HG03159 (cell line): ENCODE results near the gene RNF128.
"Not testable (repeated sequence)": the region's sequence is repeated elsewhere in the genome, so short reads cannot be mapped to it uniquely, and the experiment has no call there.

Experiments
- ATAC-seq: cut with Tn5 transposase; IDR thresholded peaks from one replicate; pipeline ENCODE4 v1.9.1; 2021; ENCODE audit warnings: mild to moderate bottlenecking, moderate library complexity; ENCODE audit not compliant: unreplicated experiment

The RNF128 gene

DNA sequence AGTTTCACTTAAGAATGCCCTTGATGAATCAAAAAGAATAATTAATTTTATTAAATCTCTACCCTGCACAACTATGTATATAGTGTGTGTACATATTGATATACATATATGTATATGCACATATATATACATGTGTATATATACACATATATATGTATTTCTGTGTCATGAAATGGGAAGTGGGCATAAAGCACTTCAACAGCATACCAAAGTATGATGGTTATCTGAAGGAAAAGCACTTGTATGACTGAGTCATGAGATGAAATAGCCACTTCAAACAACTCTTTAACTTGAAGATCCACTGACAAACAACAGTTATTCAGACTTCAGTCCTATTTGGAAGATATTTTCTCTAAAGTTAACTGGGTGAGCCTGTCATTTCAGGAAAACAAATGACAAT, 16.3 kb downstream of the RNF128 start:
- no peak for ATAC-seq

DNA sequence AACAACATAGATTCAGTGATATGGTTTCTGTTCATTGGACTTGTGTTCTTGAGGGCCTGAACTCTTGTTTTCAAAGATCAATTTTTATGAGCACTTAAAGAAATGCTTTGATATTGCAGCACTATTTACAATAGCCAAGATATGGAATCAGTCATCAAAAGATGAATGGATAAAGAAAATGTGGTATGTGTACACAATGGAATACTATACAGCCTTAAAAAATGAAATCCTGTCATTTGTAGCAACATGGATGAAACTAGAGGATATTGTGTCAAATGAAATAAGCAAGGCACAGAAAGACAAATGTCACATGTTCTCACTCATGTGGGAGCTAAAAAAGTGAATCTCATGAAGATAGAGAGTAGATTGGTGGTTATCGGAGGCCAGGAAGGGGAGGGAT, 21.9 kb downstream of the RNF128 start:
- no peak for ATAC-seq

DNA sequence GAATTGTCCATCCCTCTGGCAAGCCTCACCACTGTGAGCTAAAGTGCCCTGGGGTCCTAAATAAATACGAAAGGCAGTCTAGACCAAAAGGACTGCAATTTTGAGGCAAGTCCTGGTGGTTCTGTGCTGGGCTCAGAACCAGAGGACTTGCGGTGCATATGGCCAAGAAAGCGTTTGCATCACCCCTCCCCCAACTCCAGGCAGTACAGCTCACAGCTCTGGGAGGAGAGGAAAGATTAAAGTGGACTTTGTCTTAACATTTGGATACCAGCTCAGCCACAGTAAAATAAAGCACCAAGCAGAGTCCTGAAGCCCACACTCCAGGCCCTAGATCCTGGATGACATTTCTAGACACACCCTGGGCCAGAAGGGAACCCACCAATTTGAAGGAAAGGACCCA, 24.9 kb downstream of the RNF128 start:
- no peak for ATAC-seq

DNA sequence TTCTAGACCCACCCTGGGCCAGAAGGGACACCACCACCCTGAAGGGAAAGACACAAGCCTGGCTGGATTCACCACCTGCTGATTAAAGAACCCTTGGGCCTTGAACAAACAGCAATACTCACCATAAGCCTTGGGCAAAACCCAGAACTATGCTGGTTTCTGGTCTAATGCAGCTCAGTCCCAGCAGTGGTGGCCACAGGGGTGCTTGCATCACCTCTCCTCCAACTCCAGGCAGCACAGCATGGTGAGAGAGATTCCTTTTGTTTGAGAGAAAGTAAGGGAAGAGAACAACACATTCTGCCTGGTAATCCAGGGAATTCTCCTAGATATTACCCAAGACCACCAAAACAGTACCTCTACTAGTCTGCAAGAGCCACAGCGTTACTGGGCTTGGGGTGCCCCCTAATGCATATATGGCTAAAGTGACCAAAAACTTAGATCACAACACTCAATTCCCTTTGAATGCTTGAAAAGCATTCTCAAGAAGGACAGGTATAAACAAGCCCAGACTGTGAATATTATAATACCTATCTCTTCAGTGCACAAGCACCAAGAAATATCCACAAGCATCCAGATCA, 25.7 kb downstream of the RNF128 start:
- ATAC-seq, result no peak

GRCh38 chrX:106769288-106769687, 42.8 kb downstream of the RNF128 start:
- ATAC-seq, result not testable (repeated sequence)

DNA sequence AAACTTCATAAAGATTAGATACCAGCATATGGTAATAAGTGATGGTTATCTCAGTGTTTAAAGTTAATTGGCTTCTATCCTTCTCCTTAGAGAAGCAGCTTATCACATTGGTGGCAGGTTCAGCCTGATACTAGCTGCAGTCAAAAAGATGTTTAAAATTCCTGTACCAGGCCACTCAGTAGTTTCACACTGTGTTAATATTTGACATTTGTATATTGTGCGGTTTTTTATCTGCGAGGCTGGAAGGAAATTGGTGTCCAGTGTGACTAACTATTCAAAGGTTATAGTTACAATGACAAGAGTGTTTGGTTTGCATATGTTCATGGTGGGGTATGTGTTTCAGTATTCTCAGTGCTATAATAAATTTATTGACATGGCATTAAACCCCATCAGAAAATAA, 48.5 kb downstream of the RNF128 start:
- ATAC-seq, result no peak

- no peak for ATAC-seq
Measured at GRCh38 chrX:106780264-106780663, 53.8 kb downstream of the RNF128 start.

DNA sequence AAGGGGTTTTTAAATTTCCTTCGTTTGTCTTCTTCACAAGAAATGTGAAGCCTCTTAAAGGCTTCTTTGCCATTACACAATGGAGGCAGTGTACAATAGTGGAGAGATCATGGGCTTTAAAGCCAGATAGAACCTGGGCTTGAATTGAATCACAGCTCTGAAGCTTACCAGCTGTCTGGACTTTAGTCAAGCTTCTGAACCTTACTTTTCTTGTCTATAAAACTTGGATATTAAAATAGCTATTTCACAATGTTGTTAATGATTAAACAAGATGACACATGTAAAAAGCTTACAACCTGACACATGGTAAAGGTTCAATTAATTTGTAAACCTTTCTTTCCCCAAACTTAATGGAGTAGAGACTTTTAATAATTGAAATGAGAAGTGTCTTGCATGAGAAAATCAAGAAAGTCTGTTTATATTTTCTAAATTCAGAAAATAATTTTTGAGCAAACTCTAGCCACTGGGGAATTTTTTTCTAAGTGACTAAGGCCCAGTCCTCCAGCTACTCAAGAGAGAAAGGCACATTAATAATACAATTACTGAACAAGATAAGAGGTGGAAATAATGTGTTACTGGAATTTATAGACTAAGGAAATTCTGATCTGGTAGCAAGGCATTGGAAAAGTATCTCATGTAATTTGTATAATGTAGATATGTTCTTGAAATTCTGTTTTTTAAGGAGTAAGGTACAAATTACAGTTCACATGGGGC, 54.3 kb downstream of the RNF128 start:
- ATAC-seq, result no peak

- ATAC-seq, result no peak
Measured at GRCh38 chrX:106783716-106784115, 57.2 kb downstream of the RNF128 start.

DNA sequence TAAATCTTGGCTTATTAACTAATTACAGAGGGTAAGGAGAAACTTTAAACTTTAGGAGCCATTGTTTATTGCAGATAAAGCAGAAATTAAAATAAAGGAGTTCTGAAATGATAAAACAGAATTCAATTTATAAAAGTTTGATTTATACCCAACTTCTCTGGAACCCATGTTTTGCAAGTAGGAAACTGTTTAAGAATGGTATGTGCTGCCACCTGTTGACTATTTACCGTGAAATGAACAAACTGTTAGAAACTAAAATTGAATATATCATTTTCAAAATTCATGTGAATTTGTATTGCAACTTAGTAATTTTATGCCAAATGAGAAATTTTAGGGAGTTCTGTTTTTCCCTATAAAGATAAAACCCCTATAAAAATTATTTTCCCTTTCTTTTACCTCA, 65.0 kb downstream of the RNF128 start:
- ATAC-seq, result no peak

GRCh38 chrX:106802063-106802387, 75.5 kb downstream of the RNF128 start:
- ATAC-seq, result peak; percentile 9

DNA sequence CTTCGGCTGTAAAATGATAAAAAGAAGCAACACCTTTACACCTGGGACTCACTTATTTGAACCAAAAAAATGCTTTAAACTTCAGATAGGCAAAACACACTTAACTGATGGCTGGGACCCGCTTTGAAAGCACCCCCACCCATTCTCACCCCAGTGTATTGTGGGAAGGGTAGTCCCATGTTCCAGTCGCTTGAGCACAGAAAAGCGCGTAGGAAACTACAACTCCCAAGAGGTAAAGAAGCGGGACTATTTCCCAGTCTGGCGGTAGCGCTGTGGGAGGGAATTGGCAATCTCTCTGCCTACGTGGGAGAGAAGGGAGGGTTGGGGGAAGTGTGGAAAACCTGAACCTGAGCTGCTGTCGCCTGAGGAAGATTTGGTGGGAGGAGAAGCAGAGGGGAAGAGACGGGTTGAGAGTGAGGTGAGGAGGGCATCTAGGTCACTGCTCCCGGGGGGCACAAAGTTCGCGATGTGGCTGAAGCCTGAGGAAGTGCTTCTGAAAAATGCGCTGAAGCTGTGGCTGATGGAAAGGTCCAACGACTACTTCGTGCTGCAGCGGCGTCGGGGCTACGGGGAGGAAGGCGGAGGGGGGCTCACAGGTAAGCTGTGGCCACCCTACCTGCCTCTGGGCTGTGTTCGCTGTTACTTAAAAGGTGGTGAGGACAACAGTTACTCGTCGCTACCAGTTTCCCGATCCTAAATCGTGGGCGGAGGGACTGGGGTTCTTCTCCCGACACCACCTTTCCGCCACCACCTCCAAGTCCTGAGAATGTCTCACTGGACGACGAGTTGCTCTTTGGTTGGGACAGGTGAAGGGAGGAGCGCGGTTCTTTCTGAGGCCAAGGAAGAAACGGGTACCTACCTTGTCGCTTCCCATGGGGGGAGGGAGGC, 76.1 kb downstream of the RNF128 start, which contains the start of gene TBC1D8B:
Gene TBC1D8B (plus strand): TSS at position 286 of the 888 bp plus-strand sequence. CDS start 181 bp downstream, at position 467.
- peak; percentile 91 for ATAC-seq

GRCh38 chrX:106811131-106811910, 84.8 kb downstream of the RNF128 start:
- ATAC-seq, result no peak

DNA sequence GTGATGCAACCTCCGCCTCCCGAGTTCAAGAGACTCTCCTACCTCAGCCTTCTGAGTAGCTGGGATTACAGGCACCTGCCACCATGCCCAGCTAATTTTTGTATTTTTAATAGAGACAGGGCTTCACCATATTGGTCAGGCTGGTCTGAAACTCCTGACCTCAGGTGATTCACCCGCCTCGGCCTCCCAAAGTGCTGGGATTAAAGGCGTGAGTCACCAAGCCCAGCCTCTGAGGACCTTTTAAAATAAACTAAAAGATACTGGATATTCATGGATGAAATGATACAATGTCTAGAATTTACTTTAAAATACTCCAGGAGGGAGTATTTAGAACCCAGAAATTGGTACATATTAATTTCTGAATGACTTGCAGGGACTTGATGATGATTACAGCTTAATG, 86.4 kb downstream of the RNF128 start:
- ATAC-seq, result not testable (repeated sequence)

DNA sequence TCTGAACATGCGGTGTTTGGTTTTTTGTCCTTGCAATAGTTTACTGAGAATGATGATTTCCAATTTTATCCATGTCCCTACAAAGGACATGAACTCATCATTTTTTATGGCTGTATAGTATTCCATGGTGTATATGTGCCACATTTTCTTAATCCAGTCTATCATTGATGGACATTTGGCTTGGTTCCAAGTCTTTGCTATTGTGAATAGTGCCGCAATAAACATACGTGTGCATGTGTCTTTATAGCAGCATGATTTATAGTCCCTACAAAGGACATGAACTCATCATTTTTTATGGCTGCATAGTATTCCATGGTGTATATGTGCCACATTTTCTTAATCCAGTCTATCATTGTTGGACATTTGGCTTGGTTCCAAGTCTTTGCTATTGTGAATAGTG, 87.6 kb downstream of the RNF128 start:
- ATAC-seq, result not testable (repeated sequence)
